Putamen (tissue), 1 donor: ENCODE measurements around the gene KIF7.
"Not testable (repeated sequence)": the region's sequence is repeated elsewhere in the genome, so short reads cannot be mapped to it uniquely, and the experiment has no call there.

Source experiments
- DNase-seq: peaks from one replicate; pipeline ENCODE4 v3.0.0-alpha.2; 2016; ENCODE audit warnings: low spot score

The KIF7 gene

GRCh38 chr15:89621547-89621946 is 33.7 kb downstream of the KIF7 start:
- DNase-seq, result no peak

- DNase-seq, result no peak
Measured at GRCh38 chr15:89616228-89616627, 39.0 kb downstream of the KIF7 start.

- DNase-seq, result no peak
Measured at GRCh38 chr15:89615135-89615534, 40.1 kb downstream of the KIF7 start.

- no peak for DNase-seq
Measured at GRCh38 chr15:89614164-89614563, 41.1 kb downstream of the KIF7 start.

- DNase-seq, result no peak
Measured at GRCh38 chr15:89613031-89613430, 42.2 kb downstream of the KIF7 start.

- no peak for DNase-seq
Measured at GRCh38 chr15:89611317-89611716, 44.0 kb downstream of the KIF7 start.

GRCh38 chr15:89599021-89599420 is 56.2 kb downstream of the KIF7 start:
- DNase-seq, result no peak

- DNase-seq, result no peak
Measured at GRCh38 chr15:89593018-89593417, 62.2 kb downstream of the KIF7 start.

GRCh38 chr15:89591834-89592233 is 63.4 kb downstream of the KIF7 start:
- DNase-seq, result no peak

GRCh38 chr15:89587955-89588354 is 67.3 kb downstream of the KIF7 start:
- no peak for DNase-seq

GRCh38 chr15:89586651-89587050 is 68.6 kb downstream of the KIF7 start:
- no peak for DNase-seq

GRCh38 chr15:89580747-89581146 is 74.5 kb downstream of the KIF7 start:
- DNase-seq, result not testable (repeated sequence)

GRCh38 chr15:89578146-89578545 is 77.1 kb downstream of the KIF7 start:
- DNase-seq, result no peak
